ENCODE data around the gene FDPS.
A peak's percentile ranks its signal among the peaks of the same experiment; 100 is the strongest.

The FDPS gene

DNA sequence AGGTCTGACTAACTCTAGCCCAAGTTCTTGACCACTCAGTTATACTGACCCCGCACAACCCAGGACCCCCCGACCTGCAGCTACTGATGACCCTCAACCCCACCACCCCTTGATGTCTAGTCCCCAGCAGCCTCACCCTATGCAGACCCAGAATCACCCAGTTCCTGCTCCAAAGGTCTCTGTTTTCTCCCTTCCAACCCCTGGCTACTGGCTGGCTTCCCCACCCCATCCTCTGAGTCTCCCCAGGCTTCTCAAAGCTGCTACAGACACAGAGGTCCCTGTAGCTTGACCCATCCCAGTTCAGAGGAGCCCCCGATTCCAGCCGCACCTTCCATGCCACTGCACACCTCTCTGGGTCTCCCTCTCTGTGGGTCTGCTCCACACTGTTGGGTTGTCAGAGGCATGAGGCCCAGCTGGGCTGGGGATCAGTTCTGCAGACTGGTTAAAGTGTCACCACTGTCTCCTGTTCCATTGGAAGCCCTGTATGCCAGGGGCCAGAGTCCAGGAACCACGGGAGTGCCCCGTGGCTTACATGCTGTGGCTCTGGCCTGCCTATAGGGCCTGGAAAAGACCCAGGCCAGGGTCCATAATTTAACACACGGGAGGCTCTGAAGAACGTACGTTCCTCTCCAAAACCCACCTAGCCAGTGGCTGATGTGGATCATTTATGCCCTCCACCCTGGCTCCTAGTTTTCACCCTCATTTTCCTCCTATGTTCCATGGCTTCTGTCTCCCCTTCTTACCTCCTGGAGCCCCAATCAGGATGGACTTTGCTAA, 7.9 kb upstream of the FDPS start:
- H2AFZ ChIP-seq (ENCODE audit: low read length, unreplicated experiment), result no peak overlapping the region
- H3K79me2 ChIP-seq (ENCODE audit: control insufficient read depth, insufficient read depth, low read length, unreplicated experiment), result no peaks in the 10 kb centered on the region
- peaks cover 20% of the 10 kb centered on the region for H3K27me3 ChIP-seq (ENCODE audit: insufficient read depth, low read length)
- no peak overlapping the region for H3K27ac ChIP-seq (ENCODE audit: low read depth, low read length)
- no peak overlapping the region for H3K4me3 ChIP-seq (ENCODE audit: low read depth, low read length)
- peaks cover under 1% of the 10 kb centered on the region for H3K4me1 ChIP-seq (ENCODE audit: control insufficient read depth, insufficient read depth, low read length, unreplicated experiment)
- H3K36me3 ChIP-seq (ENCODE audit: insufficient read depth, low read length), result no peaks in the 10 kb centered on the region

- peaks cover 13% of the 10 kb centered on the region for H3K27me3 ChIP-seq (ENCODE audit: insufficient read depth, low read length)
- no peak within 1 kb of the TSS for H3K4me3 ChIP-seq (ENCODE audit: low read depth, low read length)
- H2AFZ ChIP-seq (ENCODE audit: low read length, unreplicated experiment), result no peak within 1 kb of the TSS
- no peaks in the 10 kb centered on the region for H3K36me3 ChIP-seq (ENCODE audit: insufficient read depth, low read length)
- H3K79me2 ChIP-seq (ENCODE audit: control insufficient read depth, insufficient read depth, low read length, unreplicated experiment), result no peaks in the 10 kb centered on the region
- H3K27ac ChIP-seq (ENCODE audit: low read depth, low read length), result no peak within 1 kb of the TSS
- peaks cover 4% of the 10 kb centered on the region for H3K4me1 ChIP-seq (ENCODE audit: control insufficient read depth, insufficient read depth, low read length, unreplicated experiment)
These were observed 7.3 kb upstream of the FDPS start, which contains the start of gene PKLR for GRCh38 chr1:155301342-155301841. PKLR (minus strand) TSS chr1:155301438; CDS start chr1:155301395, 43 bp downstream.

- Histone ChIP-seq H3K27ac (ENCODE audit: low read depth, low read length) (no peak overlapping the region), H3K79me2 (ENCODE audit: control insufficient read depth, insufficient read depth, low read length, unreplicated experiment) (peaks cover 9% of the 10 kb centered on the region), H2AFZ (ENCODE audit: low read length, unreplicated experiment) (no peak overlapping the region), H3K36me3 (ENCODE audit: insufficient read depth, low read length) (no peaks in the 10 kb centered on the region), H3K27me3 (ENCODE audit: insufficient read depth, low read length) (no peaks in the 10 kb centered on the region), H3K4me1 (ENCODE audit: control insufficient read depth, insufficient read depth, low read length, unreplicated experiment) (peaks cover 10% of the 10 kb centered on the region), H3K4me3 (ENCODE audit: low read depth, low read length) (no peak overlapping the region)
These were observed 4.1 kb upstream of the FDPS start for GRCh38 chr1:155304558-155305063.

DNA sequence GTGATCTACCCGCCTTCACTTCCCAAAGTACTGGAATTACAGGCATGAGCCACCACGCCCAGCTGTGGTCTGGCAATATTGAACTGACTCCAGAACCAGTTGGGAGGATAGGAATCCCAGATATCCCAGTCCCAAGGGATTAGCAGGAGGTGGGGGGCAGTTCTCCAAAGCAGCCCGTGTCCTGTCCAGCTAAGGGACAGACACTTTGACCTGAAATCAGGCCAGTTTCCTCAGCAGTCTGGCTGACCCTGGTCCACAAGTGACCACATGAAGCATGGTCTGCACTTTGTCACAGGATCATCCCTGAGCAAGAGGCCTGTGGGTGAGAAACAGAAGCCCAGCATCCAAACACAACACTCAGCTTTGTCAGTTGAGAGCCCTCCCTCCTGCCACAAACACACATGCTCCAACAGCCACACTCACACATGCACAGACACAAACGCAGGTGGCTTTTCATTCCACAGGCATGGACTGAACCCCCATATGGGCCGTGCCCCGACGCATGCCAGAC, 2.7 kb upstream of the FDPS start:
- no peak overlapping the region for H3K27ac ChIP-seq (ENCODE audit: low read depth, low read length)
- H3K4me1 ChIP-seq (ENCODE audit: control insufficient read depth, insufficient read depth, low read length, unreplicated experiment), result peaks cover 20% of the 10 kb centered on the region

GRCh38 chr1:155307247-155307740, 1.4 kb upstream of the FDPS start:
- peaks cover under 1% of the 10 kb centered on the region; the same call in 1 of the 2 replicates for H3K36me3 ChIP-seq (ENCODE audit: insufficient read depth, low read length)
- H3K4me3 ChIP-seq (ENCODE audit: low read depth, low read length), result no peak overlapping the region
- 0 out of 2 replicates have a peak overlapping the region, but pooled peaks have one; percentile 97 for H3K27ac ChIP-seq (ENCODE audit: low read depth, low read length)
- no peak overlapping the region for H2AFZ ChIP-seq (ENCODE audit: low read length, unreplicated experiment)
- no peaks in the 10 kb centered on the region for H3K27me3 ChIP-seq (ENCODE audit: insufficient read depth, low read length)
- H3K4me1 ChIP-seq (ENCODE audit: control insufficient read depth, insufficient read depth, low read length, unreplicated experiment), result peaks cover 24% of the 10 kb centered on the region
- peaks cover 34% of the 10 kb centered on the region for H3K79me2 ChIP-seq (ENCODE audit: control insufficient read depth, insufficient read depth, low read length, unreplicated experiment)

More for the DNA sequence above, 2.7 kb upstream of the FDPS start:
- Histone ChIP-seq H3K27me3 (ENCODE audit: insufficient read depth, low read length) (no peaks in the 10 kb centered on the region), H3K79me2 (ENCODE audit: control insufficient read depth, insufficient read depth, low read length, unreplicated experiment) (peaks cover 22% of the 10 kb centered on the region), H3K4me3 (ENCODE audit: low read depth, low read length) (no peak overlapping the region), H3K36me3 (ENCODE audit: insufficient read depth, low read length) (no peaks in the 10 kb centered on the region), H2AFZ (ENCODE audit: low read length, unreplicated experiment) (peak overlapping the region; percentile 3)

DNA sequence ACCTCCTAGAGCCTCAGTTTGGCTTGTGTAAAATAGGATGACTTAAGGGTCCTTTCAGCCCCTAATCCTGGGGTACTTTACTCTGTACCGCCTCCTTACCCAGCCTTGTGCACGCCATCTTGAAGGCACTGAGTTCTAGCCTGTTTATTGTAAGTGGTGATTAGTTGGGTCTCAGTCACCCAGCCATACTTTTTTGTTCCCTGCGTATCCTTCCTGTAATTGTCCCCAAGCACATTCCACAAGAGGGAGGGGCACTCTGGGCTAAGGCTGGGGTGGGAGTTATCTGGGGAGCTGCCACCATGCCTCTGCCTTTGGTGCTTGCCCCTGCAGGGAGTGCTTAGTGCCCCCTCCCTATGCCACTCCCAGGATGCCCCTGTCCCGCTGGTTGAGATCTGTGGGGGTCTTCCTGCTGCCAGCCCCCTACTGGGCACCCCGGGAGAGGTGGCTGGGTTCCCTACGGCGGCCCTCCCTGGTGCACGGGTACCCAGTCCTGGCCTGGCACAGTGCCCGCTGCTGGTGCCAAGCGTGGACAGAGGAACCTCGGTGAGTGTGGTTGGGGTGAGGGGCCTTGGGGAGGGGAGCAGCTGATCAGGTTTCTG, 856 bp downstream of the FDPS start:
- peak overlapping the region; percentile 80 for H3K4me3 ChIP-seq (ENCODE audit: low read depth, low read length)
- H3K27me3 ChIP-seq (ENCODE audit: insufficient read depth, low read length), result no peaks in the 10 kb centered on the region
- H3K36me3 ChIP-seq (ENCODE audit: insufficient read depth, low read length), result peaks cover 7% of the 10 kb centered on the region; the same call in 1 of the 2 replicates
- H3K4me1 ChIP-seq (ENCODE audit: control insufficient read depth, insufficient read depth, low read length, unreplicated experiment), result peaks cover 24% of the 10 kb centered on the region
- H3K79me2 ChIP-seq (ENCODE audit: control insufficient read depth, insufficient read depth, low read length, unreplicated experiment), result peaks cover 38% of the 10 kb centered on the region
- peak overlapping the region; percentile 97 for H3K27ac ChIP-seq (ENCODE audit: low read depth, low read length)
- H2AFZ ChIP-seq (ENCODE audit: low read length, unreplicated experiment), result peak overlapping the region; percentile 11

- H3K79me2 ChIP-seq (ENCODE audit: control insufficient read depth, insufficient read depth, low read length, unreplicated experiment), result peaks cover 38% of the 10 kb centered on the region
- H2AFZ ChIP-seq (ENCODE audit: low read length, unreplicated experiment), result no peak overlapping the region
- peaks cover 7% of the 10 kb centered on the region; the same call in 1 of the 2 replicates for H3K36me3 ChIP-seq (ENCODE audit: insufficient read depth, low read length)
- peaks cover 14% of the 10 kb centered on the region for H3K4me1 ChIP-seq (ENCODE audit: control insufficient read depth, insufficient read depth, low read length, unreplicated experiment)
- H3K27me3 ChIP-seq (ENCODE audit: insufficient read depth, low read length), result no peaks in the 10 kb centered on the region
- no peak overlapping the region for H3K27ac ChIP-seq (ENCODE audit: low read depth, low read length)
- H3K4me3 ChIP-seq (ENCODE audit: low read depth, low read length), result no peak overlapping the region
These were observed 4.6 kb downstream of the FDPS start for GRCh38 chr1:155313261-155313660.

DNA sequence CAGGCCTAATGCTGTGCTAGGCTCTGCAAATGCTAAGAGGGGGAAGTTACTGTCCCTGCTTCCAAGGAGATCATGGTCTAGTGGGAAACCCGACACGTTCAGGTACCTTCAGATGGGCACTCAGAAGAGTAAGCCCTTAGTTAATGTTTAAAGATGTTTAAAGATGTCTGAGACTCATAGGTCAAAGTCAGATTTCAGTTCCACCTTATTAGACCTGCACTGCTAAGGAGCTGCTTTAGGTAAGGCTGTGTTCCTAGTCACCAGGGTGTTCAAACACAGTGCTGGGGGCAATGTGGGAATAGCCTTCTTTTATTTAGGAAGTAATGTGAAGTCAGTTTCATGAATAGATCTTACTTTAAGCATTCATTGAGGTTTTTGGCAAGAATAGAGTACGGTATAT, 8.3 kb downstream of the FDPS start:
- H3K36me3 ChIP-seq (ENCODE audit: insufficient read depth, low read length), result peaks cover 16% of the 10 kb centered on the region; the same call in 1 of the 2 replicates
- H2AFZ ChIP-seq (ENCODE audit: low read length, unreplicated experiment), result no peak overlapping the region
- H3K4me1 ChIP-seq (ENCODE audit: control insufficient read depth, insufficient read depth, low read length, unreplicated experiment), result peaks cover 18% of the 10 kb centered on the region
- H3K27ac ChIP-seq (ENCODE audit: low read depth, low read length), result no peak overlapping the region
- H3K27me3 ChIP-seq (ENCODE audit: insufficient read depth, low read length), result no peaks in the 10 kb centered on the region
- peaks cover 18% of the 10 kb centered on the region for H3K79me2 ChIP-seq (ENCODE audit: control insufficient read depth, insufficient read depth, low read length, unreplicated experiment)
- H3K4me3 ChIP-seq (ENCODE audit: low read depth, low read length), result no peak overlapping the region

DNA sequence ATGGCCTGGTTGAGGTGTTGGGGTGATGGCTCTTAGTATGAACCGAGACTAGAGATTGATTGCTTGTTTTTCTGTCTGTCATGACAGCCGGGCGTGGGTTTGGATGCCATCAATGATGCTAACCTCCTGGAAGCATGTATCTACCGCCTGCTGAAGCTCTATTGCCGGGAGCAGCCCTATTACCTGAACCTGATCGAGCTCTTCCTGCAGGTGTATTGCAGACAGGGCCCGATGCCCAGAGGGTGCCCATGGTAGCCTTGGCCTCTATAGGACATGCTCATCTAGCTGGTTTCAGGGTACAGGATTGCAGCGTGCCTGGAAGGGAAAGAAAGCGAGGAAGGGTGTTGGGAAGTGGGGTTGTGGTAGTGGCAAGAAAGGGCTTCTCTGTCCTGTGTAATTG, 9.4 kb downstream of the FDPS start:
- Histone ChIP-seq H3K4me3 (ENCODE audit: low read depth, low read length) (no peak overlapping the region), H3K27ac (ENCODE audit: low read depth, low read length) (no peak overlapping the region), H2AFZ (ENCODE audit: low read length, unreplicated experiment) (no peak overlapping the region), H3K27me3 (ENCODE audit: insufficient read depth, low read length) (no peaks in the 10 kb centered on the region), H3K79me2 (ENCODE audit: control insufficient read depth, insufficient read depth, low read length, unreplicated experiment) (peaks cover 20% of the 10 kb centered on the region), H3K4me1 (ENCODE audit: control insufficient read depth, insufficient read depth, low read length, unreplicated experiment) (peaks cover 24% of the 10 kb centered on the region), H3K36me3 (ENCODE audit: insufficient read depth, low read length) (peaks cover 12% of the 10 kb centered on the region; the same call in 1 of the 2 replicates)

DNA sequence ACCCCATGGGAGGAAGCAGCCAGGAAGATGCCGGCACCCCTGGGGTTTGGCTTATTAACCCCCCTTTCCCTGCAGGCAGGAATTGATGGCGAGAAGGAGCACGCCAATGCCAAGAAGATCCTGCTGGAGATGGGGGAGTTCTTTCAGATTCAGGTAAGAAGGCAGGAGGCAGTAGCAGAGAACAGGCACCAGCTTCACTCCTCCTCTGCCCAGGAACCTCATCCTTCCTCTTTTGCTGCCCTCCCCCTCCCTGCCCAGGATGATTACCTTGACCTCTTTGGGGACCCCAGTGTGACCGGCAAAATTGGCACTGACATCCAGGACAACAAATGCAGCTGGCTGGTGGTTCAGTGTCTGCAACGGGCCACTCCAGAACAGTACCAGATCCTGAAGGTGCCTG, 10.9 kb downstream of the FDPS start:
- H3K27me3 ChIP-seq (ENCODE audit: insufficient read depth, low read length), result no peaks in the 10 kb centered on the region
- H3K27ac ChIP-seq (ENCODE audit: low read depth, low read length), result no peak overlapping the region
- no peak overlapping the region for H2AFZ ChIP-seq (ENCODE audit: low read length, unreplicated experiment)
- peaks cover 9% of the 10 kb centered on the region; the same call in 1 of the 2 replicates for H3K36me3 ChIP-seq (ENCODE audit: insufficient read depth, low read length)
- H3K4me1 ChIP-seq (ENCODE audit: control insufficient read depth, insufficient read depth, low read length, unreplicated experiment), result peaks cover 24% of the 10 kb centered on the region
- H3K79me2 ChIP-seq (ENCODE audit: control insufficient read depth, insufficient read depth, low read length, unreplicated experiment), result peaks cover 17% of the 10 kb centered on the region
- H3K4me3 ChIP-seq (ENCODE audit: low read depth, low read length), result no peak overlapping the region

Data from ACC112 (cell line).